HEK293 (cell line): Measurements from ENCODE around the gene PTPRG.

Source experiments
- MZF1 ChIP-seq: fragments of 450-650 bp; formaldehyde crosslinking; IDR thresholded peaks from 2 replicates; pipeline ENCODE4 v1.5.1; 2017; ENCODE audit warnings: missing biosample characterization, missing genetic modification characterization, borderline replicate concordance
- TCF7L2 ChIP-seq: IDR thresholded peaks from 2 replicates; pipeline ENCODE4 v1.6.1; 2011; ENCODE audit warnings: low read depth, mild to moderate bottlenecking, inconsistent platforms, low read length, moderate library complexity, borderline replicate concordance
- ZFP3 ChIP-seq: fragments of 450-650 bp; formaldehyde crosslinking; IDR thresholded peaks from 2 replicates; pipeline ENCODE4 v1.5.1; 2016; ENCODE audit warnings: low read depth, missing biosample characterization, missing genetic modification characterization
- ZNF266 ChIP-seq: fragments of 450-650 bp; formaldehyde crosslinking; IDR thresholded peaks from 2 replicates; pipeline ENCODE4 v1.5.1; 2016; ENCODE audit warnings: missing biosample characterization, missing genetic modification characterization, low read depth
- ZNF501 ChIP-seq: fragments of 450-650 bp; formaldehyde crosslinking; IDR thresholded peaks from 2 replicates; pipeline ENCODE4 v1.5.1; 2016; ENCODE audit warnings: missing biosample characterization, missing genetic modification characterization
- TF ChIP-seq, protein P1 (sequence below): fragments of 450-650 bp; formaldehyde crosslinking; IDR thresholded peaks from 2 replicates; pipeline ENCODE4 v1.5.1; 2016; ENCODE audit warnings: missing biosample characterization, missing genetic modification characterization
- TF ChIP-seq, protein P2 (sequence below): fragments of 450-650 bp; formaldehyde crosslinking; IDR thresholded peaks from 2 replicates; pipeline ENCODE4 v1.5.1; 2016; ENCODE audit warnings: missing biosample characterization, missing genetic modification characterization
- TF ChIP-seq, protein P3 (sequence below): fragments of 450-650 bp; formaldehyde crosslinking; IDR thresholded peaks from 2 replicates; pipeline ENCODE4 v1.5.1; 2016; ENCODE audit warnings: missing biosample characterization, missing genetic modification characterization
- TF ChIP-seq, protein P4 (sequence below): IDR thresholded peaks from 2 replicates; pipeline ENCODE4 v1.6.1; 2011; ENCODE audit warnings: mild to moderate bottlenecking, low read depth, low read length, borderline replicate concordance
- TF ChIP-seq, protein P5 (sequence below): fragments of 450-650 bp; formaldehyde crosslinking; IDR thresholded peaks from 2 replicates; pipeline ENCODE4 v1.5.1; 2016; ENCODE audit warnings: missing biosample characterization, missing genetic modification characterization

DNA sequence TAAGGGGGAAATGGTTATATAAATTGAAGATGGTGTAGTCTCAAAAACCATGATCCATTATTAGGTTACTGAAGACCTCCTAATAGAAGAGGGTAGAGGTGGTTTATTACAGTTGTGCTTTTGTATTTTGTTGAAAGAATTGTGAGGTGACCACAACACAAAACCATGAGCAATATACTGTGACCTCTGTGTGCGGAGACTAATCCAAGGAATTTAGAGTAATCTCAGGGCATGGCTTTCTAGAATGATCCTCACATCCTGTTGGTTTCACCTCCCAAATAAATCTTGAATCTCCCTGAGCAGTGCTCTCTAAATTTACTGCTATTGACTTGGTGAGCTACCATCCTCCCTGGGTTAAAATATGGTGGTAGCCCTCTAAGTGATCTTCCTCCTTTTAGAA, 52.3 kb downstream of the PTPRG start:
- TF ChIP-seq, protein P1, sequence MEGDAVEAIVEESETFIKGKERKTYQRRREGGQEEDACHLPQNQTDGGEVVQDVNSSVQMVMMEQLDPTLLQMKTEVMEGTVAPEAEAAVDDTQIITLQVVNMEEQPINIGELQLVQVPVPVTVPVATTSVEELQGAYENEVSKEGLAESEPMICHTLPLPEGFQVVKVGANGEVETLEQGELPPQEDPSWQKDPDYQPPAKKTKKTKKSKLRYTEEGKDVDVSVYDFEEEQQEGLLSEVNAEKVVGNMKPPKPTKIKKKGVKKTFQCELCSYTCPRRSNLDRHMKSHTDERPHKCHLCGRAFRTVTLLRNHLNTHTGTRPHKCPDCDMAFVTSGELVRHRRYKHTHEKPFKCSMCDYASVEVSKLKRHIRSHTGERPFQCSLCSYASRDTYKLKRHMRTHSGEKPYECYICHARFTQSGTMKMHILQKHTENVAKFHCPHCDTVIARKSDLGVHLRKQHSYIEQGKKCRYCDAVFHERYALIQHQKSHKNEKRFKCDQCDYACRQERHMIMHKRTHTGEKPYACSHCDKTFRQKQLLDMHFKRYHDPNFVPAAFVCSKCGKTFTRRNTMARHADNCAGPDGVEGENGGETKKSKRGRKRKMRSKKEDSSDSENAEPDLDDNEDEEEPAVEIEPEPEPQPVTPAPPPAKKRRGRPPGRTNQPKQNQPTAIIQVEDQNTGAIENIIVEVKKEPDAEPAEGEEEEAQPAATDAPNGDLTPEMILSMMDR (tag by site-specific recombination): no peak
- TF ChIP-seq MZF1 (no peak), ZNF501 (tag by site-specific recombination) (no peak), TCF7L2 (no peak), ZFP3 (tag by site-specific recombination) (no peak), ZNF266 (no peak)
- TF ChIP-seq, protein P2, sequence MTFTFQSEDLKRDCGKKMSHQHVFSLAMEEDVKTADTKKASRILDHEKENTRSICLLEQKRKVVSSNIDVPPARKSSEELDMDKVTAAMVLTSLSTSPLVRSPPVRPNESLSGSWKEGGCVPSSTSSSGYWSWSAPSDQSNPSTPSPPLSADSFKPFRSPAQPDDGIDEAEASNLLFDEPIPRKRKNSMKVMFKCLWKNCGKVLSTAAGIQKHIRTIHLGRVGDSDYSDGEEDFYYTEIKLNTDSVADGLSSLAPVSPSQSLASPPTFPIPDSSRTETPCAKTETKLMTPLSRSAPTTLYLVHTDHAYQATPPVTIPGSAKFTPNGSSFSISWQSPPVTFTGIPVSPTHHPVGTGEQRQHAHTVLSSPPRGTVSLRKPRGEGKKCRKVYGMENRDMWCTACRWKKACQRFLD (tag by site-specific recombination): no peak
- TF ChIP-seq, protein P3, sequence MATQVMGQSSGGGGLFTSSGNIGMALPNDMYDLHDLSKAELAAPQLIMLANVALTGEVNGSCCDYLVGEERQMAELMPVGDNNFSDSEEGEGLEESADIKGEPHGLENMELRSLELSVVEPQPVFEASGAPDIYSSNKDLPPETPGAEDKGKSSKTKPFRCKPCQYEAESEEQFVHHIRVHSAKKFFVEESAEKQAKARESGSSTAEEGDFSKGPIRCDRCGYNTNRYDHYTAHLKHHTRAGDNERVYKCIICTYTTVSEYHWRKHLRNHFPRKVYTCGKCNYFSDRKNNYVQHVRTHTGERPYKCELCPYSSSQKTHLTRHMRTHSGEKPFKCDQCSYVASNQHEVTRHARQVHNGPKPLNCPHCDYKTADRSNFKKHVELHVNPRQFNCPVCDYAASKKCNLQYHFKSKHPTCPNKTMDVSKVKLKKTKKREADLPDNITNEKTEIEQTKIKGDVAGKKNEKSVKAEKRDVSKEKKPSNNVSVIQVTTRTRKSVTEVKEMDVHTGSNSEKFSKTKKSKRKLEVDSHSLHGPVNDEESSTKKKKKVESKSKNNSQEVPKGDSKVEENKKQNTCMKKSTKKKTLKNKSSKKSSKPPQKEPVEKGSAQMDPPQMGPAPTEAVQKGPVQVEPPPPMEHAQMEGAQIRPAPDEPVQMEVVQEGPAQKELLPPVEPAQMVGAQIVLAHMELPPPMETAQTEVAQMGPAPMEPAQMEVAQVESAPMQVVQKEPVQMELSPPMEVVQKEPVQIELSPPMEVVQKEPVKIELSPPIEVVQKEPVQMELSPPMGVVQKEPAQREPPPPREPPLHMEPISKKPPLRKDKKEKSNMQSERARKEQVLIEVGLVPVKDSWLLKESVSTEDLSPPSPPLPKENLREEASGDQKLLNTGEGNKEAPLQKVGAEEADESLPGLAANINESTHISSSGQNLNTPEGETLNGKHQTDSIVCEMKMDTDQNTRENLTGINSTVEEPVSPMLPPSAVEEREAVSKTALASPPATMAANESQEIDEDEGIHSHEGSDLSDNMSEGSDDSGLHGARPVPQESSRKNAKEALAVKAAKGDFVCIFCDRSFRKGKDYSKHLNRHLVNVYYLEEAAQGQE (tag by site-specific recombination): no peak
- TF ChIP-seq, protein P4, sequence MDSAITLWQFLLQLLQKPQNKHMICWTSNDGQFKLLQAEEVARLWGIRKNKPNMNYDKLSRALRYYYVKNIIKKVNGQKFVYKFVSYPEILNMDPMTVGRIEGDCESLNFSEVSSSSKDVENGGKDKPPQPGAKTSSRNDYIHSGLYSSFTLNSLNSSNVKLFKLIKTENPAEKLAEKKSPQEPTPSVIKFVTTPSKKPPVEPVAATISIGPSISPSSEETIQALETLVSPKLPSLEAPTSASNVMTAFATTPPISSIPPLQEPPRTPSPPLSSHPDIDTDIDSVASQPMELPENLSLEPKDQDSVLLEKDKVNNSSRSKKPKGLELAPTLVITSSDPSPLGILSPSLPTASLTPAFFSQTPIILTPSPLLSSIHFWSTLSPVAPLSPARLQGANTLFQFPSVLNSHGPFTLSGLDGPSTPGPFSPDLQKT: no peak
- TF ChIP-seq, protein P5, sequence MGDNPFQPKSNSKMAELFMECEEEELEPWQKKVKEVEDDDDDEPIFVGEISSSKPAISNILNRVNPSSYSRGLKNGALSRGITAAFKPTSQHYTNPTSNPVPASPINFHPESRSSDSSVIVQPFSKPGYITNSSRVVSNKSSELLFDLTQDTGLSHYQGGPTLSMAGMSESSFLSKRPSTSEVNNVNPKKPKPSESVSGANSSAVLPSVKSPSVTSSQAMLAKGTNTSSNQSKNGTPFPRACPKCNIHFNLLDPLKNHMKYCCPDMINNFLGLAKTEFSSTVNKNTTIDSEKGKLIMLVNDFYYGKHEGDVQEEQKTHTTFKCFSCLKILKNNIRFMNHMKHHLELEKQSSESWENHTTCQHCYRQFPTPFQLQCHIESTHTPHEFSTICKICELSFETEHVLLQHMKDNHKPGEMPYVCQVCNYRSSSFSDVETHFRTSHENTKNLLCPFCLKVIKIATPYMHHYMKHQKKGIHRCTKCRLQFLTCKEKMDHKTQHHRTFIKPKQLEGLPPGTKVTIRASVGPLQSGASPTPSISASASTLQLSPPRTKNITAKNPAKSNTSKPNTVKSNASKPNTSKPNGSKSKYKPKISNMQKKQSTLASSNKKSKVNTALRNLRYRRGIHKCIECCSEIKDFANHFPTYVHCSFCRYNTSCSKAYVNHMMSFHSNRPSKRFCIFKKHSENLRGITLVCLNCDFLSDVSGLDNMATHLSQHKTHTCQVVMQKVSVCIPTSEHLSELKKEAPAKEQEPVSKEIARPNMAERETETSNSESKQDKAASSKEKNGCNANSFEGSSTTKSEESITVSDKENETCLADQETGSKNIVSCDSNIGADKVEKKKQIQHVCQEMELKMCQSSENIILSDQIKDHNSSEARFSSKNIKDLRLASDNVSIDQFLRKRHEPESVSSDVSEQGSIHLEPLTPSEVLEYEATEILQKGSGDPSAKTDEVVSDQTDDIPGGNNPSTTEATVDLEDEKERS (tag by site-specific recombination): no peak
